Lung (tissue), 12 donors: ENCODE results near the gene PEX11A. TPM values are rescaled to one million over a fixed set of nuclear protein-coding genes. Genes with fewer than 3 reads are reported as not detected.

Experiments
- ATAC-seq: fragments of 200-7000 bp; cut with Tn5 transposase; one replicate; pipeline ENCODE4 v1.9.1; 2020; ENCODE audit warnings: moderate number of reproducible peaks; ENCODE audit not compliant: insufficient read depth, low FRiP score
- DNase-seq, 3 donors: peaks; one replicate each; pipeline ENCODE4 v3.0.0-alpha.2; 2013 to 2017
- H3K27ac ChIP-seq, 2 donors: one replicate each; pipeline ENCODE4 v1.5.1; 2013; ENCODE audit warnings: mild to moderate bottlenecking in 2 of 2, moderate library complexity in 2 of 2, control low read depth in 1 of 2, inconsistent platforms in 1 of 2, low read depth in 1 of 2, low read length in 1 of 2
- H3K27me3 ChIP-seq, 3 donors: one replicate each; pipeline ENCODE4 v1.5.1; 2013; ENCODE audit warnings: low read length in 2 of 3; ENCODE audit not compliant: control insufficient read depth in 3 of 3, insufficient read depth in 3 of 3
- H3K36me3 ChIP-seq, 4 donors: one replicate each; pipeline ENCODE4 v1.5.1; 2013; ENCODE audit warnings: low read length in 4 of 4, mild to moderate bottlenecking in 1 of 4, moderate library complexity in 1 of 4; ENCODE audit not compliant: control insufficient read depth in 4 of 4, insufficient read depth in 4 of 4
- H3K4me1 ChIP-seq, 5 donors: one replicate each; pipeline ENCODE4 v1.5.1; 2013; ENCODE audit warnings: low read length in 5 of 5, mild to moderate bottlenecking in 2 of 5, moderate library complexity in 1 of 5; ENCODE audit not compliant: control insufficient read depth in 5 of 5, insufficient read depth in 5 of 5
- H3K4me3 ChIP-seq: one replicate; pipeline ENCODE4 v1.5.1; 2013; ENCODE audit warnings: mild to moderate bottlenecking, control low read depth, moderate library complexity
- H3K9ac ChIP-seq, 2 donors: one replicate each; pipeline ENCODE4 v1.5.1; 2013; ENCODE audit warnings: low read length in 2 of 2, control low read depth in 1 of 2; ENCODE audit not compliant: insufficient read depth in 1 of 2
- H3K9me3 ChIP-seq, 4 donors: one replicate each; pipeline ENCODE4 v1.5.1; 2013; ENCODE audit warnings: low read length in 3 of 4, mild to moderate bottlenecking in 1 of 4, moderate library complexity in 1 of 4; ENCODE audit not compliant: control insufficient read depth in 4 of 4, insufficient read depth in 3 of 4
- WGBS, 2 donors: extraction: QIAGEN DNeasy Blood & Tissue Kit; methylation state at CpG; one replicate each; pipeline ENCODE4 v1.1.7; 2013; 5-methylcytosine and 5-hydroxymethylcytosine counted together
- polyA plus RNA-seq, 2 donors: library from polyadenylated mRNA; stranded (reverse); fragments of 200-250 nt; gene quantifications; one replicate each; pipeline ENCODE4 v1.2.1, GENCODE V29; 2013
- total RNA-seq, 2 donors: library from RNA; depleted of rRNA in 1 of 2; stranded (reverse); fragments of >200 nt in 1 of 2; gene quantifications; one replicate each; pipeline ENCODE4 v1.2.1, GENCODE V29; 2014 to 2021
- TF ChIP-seq, protein P1 (sequence below): IDR thresholded peaks from 2 replicates; pipeline ENCODE4 v1.5.1; 2012; ENCODE audit warnings: mild to moderate bottlenecking; ENCODE audit errors: control extremely low read depth, extremely low read depth
- donor health status: control.
- donor health status: control.
- donor health status: Bipolar disorder and iron deficiency.
- donor health status: healthy.
- donor health status: DM: yes; HTN: yes; CAD: no.

The PEX11A gene
- total and polyA plus RNA-seq, 4 donors = 5.6 to 7.9 (median 6.1) TPM

- Histone ChIP-seq H3K4me3 (no peak overlapping the region), H3K9ac (no peak overlapping the region), H3K36me3 (no peaks in the 10 kb centered on the region), H3K9me3 (no peaks in the 10 kb centered on the region), H3K27me3 (no peaks in the 10 kb centered on the region), H3K27ac (no peak overlapping the region), H3K4me1 (peaks cover 0 to 7% (median 0%) of the 10 kb centered on the region in 5 donors)
- no peak for ATAC-seq
- no peak for DNase-seq
- WGBS, 2 donors = 87 to 90% methylated on average over 12 of the region's 12 CpGs
- TF ChIP-seq, protein P1, sequence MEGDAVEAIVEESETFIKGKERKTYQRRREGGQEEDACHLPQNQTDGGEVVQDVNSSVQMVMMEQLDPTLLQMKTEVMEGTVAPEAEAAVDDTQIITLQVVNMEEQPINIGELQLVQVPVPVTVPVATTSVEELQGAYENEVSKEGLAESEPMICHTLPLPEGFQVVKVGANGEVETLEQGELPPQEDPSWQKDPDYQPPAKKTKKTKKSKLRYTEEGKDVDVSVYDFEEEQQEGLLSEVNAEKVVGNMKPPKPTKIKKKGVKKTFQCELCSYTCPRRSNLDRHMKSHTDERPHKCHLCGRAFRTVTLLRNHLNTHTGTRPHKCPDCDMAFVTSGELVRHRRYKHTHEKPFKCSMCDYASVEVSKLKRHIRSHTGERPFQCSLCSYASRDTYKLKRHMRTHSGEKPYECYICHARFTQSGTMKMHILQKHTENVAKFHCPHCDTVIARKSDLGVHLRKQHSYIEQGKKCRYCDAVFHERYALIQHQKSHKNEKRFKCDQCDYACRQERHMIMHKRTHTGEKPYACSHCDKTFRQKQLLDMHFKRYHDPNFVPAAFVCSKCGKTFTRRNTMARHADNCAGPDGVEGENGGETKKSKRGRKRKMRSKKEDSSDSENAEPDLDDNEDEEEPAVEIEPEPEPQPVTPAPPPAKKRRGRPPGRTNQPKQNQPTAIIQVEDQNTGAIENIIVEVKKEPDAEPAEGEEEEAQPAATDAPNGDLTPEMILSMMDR = no peak
These were observed 19.5 kb downstream of the PEX11A start for GRCh38 chr15:89670971-89671560.

DNA sequence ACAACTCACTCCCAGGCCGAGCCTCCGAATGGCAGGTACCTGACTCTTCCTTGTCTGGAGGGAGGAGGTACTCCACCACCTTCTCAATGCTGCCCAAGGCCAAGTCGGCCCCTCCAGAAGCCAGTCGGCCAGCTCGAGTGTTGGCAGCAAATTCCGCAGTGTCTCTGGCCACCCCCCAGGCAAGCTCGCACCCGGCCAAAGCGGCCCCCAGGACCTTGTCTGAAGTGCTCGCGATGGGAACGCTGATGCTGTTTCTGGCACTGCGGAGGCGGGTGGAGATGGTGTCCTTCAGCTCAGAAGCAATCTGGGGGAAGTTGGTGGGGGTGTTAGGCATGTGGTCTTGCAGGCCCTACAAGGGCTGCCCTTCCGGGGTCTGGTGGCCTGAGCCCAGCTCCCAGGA lies 20.6 kb downstream of the PEX11A start:
- no peaks in the 10 kb centered on the region for H3K27me3 ChIP-seq
- H3K4me1 ChIP-seq = peaks cover 0 to 16% (median 2%) of the 10 kb centered on the region in 5 donors
- H3K4me3 ChIP-seq = no peak overlapping the region
- 93 to 95% methylated on average over 15 of the region's 15 CpGs for WGBS, 2 donors
- TF ChIP-seq, protein P1 = no peak
- H3K9me3 ChIP-seq = no peaks in the 10 kb centered on the region
- DNase-seq (no peak), ATAC-seq (no peak)
- no peak overlapping the region for H3K27ac ChIP-seq
- H3K9ac ChIP-seq = no peak overlapping the region
- H3K36me3 ChIP-seq = no peaks in the 10 kb centered on the region

DNA sequence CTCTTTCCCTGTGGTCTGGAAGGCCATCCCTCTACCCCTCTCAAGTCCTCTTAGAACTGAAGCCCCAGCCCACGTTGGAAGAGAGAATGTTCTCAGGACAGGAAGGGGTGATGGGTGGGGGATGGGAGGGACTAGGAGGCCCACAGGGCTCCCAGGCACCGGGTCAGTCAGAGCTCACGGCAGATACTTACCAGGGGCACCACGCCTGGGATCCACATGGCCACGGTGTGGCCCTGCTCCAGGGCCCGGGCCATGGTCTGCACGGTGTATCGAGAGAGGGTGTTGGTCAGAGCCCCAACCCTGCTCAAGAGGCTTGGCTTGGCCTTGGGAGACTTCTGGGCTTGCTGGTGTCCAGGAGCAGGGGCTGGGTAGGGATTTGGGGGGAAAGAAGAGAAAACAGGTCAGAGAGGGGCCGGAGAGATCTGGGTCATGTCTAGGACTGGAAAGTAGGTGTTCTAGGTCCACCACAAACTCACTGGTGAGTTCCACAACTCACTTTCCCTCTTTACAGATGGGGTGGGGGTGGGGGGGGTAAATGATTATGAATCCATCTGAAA lies 21.2 kb downstream of the PEX11A start:
- no peak overlapping the region for H3K4me3 ChIP-seq
- TF ChIP-seq, protein P1 = no peak
- H3K9ac ChIP-seq = no peak overlapping the region
- peaks cover 0 to 1% (median 0%) of the 10 kb centered on the region in 4 donors for H3K9me3 ChIP-seq
- H3K27ac ChIP-seq = no peak overlapping the region
- ATAC-seq (no peak), DNase-seq (no peak)
- WGBS, 2 donors = 77 to 90% methylated on average over 8 to 9 of the region's 9 CpGs
- no peaks in the 10 kb centered on the region for H3K36me3 ChIP-seq
- no peaks in the 10 kb centered on the region for H3K27me3 ChIP-seq
- peaks cover 0 to 19% (median 7%) of the 10 kb centered on the region in 5 donors for H3K4me1 ChIP-seq
